GM18520 (cell line): Measurements from ENCODE around the gene HPSE2.
A peak's percentile ranks its signal among the peaks of the same experiment; 100 is the strongest.

Experiments
- ATAC-seq: cut with Tn5 transposase; IDR thresholded peaks from one replicate; pipeline ENCODE4 v1.9.1; 2021; ENCODE audit not compliant: unreplicated experiment

HPSE2 gene

GRCh38 chr10:98418665-98419468 lies 816.8 kb downstream of the HPSE2 start:
- no peak for ATAC-seq

DNA sequence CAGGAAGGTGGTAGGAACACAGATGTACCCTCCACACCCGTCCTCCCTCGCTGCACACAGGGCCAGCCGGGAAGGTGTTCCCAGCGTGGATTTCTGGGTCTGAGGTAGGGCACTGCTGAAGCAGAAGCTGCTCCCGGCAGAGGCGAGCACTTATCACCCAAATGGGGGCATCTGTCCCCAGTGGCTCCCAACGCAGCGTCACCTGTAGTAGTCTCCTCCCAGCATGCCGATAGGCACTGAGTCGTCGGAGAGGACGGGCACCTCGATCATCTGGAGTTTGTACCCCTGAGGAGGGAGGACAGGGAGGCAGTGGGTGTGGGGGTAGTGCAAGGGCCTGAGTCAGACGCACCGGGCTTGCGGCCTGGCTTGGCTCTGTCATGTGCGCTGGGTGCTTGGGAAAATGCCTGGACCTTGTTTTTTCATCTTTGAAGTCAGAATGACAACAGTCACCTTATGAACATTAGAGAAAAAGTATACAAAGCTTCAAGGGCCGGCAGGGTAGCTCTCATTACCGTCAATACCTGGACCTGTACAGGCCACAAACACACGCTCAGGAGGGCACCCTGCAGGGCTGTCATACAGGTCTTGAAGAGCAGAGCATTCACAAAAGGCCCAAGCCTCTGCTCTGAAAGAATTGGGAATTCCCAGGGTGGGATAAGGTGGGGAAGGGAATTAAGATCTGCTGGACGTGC lies 817.5 kb downstream of the HPSE2 start:
- no peak for ATAC-seq

DNA sequence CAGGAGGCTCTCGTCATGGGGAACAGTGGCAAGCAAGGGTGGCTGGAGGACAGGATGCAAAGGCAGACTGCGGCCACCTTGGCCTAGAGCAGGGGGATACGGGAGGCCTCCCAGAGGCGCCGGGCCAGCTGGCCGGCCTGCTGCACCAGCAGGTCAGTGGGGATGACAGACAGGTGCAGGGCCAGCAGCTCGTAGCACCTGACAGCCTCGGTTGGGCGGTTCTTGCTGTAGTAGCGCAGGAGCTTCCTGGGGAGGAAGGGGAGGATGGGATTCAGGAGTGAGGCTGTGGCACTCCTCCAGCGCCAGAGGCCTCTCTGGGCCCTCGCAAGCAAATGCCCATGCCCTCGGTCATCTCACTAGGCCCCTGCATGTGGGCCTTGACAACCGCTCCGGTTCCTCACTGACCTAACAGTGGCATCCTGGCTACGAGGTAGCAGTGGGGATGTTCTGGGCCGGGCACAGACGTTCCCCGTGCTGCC lies 818.1 kb downstream of the HPSE2 start:
- ATAC-seq: no peak

DNA sequence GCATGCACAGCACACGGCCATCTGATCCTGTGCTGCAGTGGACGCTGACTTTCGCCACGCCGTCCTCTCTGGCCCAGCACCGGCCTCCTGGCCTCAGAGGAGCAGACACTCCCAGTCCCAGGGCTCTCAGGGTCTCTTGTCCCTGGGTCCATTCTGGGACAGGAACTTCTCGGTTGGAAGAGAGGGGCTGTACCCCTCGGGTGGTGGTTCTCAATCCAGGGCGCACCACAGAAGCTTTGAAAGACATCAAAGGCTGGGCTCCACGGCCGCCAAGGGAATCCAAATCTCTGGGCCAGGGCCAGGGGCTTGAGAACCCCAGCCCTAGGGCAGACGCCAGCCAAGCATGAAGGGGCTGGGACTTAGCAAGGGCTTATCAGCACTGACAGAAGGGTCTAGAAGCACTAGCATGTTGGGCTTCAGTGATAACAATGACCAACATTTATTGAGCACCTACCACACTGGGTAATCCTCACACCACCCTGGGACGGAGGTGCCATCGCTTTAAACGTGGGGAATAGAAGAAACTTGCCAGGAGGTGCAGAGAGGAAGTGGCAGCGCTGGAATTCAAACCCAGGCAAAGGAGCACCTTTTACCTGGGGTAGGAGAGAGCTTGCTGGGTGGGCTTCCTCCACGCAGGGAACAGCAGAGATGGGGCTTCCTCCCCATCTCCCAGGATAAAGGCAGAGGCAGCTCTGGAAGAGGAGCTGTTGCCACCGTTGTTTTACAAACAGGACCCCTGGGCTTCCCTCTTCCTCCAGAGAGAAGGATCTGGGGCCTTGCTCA lies 818.9 kb downstream of the HPSE2 start:
- ATAC-seq: no peak

DNA sequence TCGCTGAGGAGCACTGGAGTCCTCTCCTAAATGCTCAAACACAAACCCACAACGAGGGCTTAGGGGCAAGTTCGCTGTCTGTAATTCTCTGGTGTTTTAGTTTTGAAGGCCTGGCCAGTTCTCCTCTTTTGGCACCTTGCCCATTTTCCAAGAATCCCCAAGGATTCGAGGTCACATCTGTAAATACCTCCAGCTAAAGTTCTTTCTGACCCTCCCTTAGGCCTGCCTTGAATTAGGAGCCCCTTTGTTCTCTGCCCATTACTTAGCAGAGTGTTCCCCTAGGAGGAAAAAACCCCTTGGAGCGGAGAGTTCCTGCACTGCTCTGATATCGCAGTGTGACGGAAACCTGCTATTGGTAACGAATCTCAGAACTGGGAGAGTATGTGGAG lies 819.9 kb downstream of the HPSE2 start:
- ATAC-seq: no peak

GRCh38 chr10:98414932-98415730 lies 820.5 kb downstream of the HPSE2 start, which contains the start of gene PYROXD2:
Gene PYROXD2 (minus strand): TSS chr10:98415182. CDS start chr10:98415135, 47 bp downstream.
- no peak for ATAC-seq

- ATAC-seq: no peak
These were observed 821.1 kb downstream of the HPSE2 start for GRCh38 chr10:98414578-98414931.

DNA sequence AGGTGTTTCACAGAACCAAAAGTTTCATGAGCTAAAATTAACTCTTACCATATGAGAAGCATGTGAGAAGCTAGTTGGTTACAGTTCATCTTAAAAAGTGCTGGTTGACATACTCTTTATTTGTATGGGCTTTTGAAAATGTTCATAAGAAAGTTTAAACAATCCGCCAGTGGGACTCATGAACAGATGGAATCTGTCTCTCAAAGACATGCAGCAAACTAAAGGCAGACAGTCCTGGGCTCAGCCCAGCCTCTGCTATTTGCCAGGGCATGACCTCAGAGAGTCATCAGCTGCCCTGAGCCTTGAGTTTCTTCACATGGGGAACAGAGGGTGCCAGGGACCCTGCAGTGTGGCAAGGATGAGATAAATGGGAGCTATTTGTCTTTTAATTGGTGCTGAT lies 823.9 kb downstream of the HPSE2 start:
- no peak for ATAC-seq

DNA sequence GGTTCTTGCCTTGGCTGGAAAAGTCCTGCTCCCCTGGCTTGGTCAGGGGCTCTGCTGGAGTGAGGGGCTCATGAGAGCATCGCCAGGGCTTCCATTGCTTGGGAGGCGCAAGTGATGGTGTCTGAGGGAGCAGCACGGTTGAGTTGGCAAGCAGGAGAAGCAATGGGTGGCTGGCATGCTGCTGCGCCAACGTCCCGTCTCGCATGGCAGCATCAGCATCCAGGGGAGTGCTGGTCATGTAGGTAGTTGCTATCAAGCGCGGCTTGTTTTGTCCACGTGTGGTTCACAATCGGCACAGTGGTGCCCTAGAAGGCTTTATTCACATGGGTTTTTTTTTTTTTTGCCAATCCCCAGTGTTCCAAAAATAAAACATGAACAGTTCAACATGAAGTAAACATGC lies 824.5 kb downstream of the HPSE2 start:
- no peak for ATAC-seq

DNA sequence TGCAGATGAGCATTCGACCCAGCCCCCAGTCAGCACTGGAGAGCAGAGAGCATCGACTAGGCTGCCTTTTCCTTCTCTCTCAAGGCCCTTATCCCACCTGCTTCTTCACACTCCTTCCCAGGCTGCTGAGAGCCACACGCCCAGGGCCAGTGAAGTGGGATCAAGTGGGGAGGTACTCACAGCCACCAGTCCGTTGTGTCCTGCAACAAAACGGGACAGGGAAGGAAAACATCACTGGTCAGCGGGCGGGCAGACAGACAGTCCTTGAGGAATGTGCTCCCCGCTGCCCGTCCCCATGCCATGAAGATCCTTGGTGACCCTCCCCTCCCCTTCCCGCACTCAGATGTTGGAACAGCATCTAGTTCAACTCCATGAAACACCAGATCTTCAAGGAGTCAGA lies 824.9 kb downstream of the HPSE2 start:
- no peak for ATAC-seq

DNA sequence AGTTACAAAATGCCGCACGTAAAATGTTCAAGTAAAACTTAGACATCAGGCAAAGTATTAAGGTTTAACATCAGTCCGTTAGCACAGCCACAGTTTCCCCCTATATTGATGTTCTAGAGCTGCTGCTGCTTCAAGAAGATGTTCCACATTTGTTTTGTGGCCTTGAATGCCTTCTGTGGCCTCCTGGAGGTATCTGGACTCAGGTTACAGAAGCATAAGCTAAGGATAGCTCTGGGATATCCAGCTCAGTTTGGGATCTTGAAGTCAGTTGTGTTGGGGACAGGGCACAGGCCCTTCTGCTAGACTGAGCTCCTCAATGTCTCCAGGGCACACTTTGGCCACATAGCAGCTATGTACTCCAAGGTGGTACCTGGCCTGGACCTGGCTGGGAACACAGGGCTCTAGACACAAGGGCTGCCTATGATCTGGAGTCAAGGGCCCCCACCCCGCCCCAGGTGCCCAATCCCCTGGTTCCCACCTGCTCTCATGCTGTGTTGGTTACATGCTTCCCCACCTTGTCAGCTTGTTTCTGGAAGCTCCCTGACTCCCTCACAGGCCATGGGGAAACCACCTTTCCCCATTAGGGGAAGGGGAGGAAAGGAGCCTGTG lies 825.4 kb downstream of the HPSE2 start:
- no peak for ATAC-seq

- ATAC-seq: peak; percentile 51
These were observed 826.9 kb downstream of the HPSE2 start for GRCh38 chr10:98408799-98409198.

DNA sequence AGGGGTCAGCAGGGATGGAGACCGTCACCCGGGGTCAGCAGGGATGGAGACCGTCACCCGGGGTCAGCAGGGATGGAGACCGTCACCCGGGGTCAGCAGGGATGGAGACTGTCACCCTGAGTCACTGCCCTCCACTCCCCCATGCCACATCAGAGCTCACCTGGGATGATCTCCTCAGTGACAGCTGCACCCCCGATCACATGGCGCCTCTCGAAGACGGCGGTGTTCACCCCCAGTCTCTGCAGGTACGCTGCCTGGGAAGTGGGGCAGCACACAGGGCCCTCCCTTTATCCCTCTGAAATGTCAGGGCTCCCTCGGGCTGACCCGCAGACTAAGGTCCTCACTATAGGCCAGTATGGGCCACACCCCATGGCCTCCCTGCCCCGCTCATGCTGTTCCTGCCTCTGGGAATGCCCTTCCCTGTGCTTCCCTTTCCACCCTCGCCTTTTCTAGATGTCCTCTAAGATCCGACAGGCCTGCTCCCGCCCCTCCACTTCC lies 827.9 kb downstream of the HPSE2 start:
- no peak for ATAC-seq
